Measurements from ENCODE around the gene MAPK8IP2.

Gene MAPK8IP2

GRCh38 chr22:50575426-50575941 lies 25.1 kb upstream of the MAPK8IP2 start:
- no peak for DNase-seq (ENCODE audit: low read depth)

GRCh38 chr22:50576070-50576469 lies 24.5 kb upstream of the MAPK8IP2 start:
- DNase-seq (ENCODE audit: low read depth), result no peak

DNA sequence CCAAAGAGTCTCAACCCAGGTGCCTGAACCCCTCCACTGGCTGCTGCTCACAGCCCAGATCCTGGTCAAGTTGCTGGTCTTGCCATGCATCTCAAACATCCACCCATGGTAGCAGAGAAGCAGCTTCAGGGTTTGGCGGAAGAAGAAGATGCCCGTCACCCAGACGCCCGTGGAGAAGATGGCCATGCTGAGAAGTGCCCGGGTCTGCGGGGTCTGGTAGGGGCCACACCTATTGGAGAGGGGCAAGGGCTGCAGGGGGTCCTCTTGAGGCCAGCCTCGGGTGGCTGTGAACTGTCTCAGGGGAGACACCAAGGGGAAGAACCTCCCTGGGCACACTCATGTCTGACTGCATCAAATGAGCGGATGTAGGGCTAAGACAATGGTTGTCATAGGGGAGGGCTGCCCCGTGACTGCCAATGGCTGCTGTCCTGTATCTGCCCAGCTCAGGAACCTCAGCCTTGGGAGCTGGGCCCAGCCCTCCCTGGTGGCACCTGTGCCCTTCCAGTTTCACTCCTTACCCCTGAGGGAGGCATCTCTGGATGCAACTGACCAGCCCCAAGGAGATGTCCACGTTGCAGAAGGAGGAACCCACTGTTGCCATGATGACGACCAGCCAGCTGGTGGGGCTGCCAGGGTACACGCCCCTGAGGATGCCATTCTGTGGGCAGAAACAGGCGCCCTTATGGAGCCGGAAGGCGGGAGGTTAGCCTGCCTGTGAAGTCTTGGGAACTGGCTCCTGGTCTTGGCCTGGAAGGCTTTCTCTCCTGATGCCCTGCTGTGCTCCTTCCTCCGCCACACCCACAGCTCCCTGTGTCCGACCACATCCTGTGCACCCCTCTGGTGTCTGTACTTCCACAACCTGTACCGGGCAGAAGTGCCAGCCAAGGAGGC lies 23.5 kb upstream of the MAPK8IP2 start:
- DNase-seq (ENCODE audit: low read depth), result no peak

- no peak for DNase-seq (ENCODE audit: low read depth)
Observed at GRCh38 chr22:50577697-50577986, 23.0 kb upstream of the MAPK8IP2 start.

- DNase-seq (ENCODE audit: low read depth), result no peak
Observed at GRCh38 chr22:50577987-50578775, 22.4 kb upstream of the MAPK8IP2 start, which contains the start of gene CPT1B. TSS of gene CPT1B (minus strand) at chr22:50578427. CDS start at chr22:50577915, 512 bp downstream.

DNA sequence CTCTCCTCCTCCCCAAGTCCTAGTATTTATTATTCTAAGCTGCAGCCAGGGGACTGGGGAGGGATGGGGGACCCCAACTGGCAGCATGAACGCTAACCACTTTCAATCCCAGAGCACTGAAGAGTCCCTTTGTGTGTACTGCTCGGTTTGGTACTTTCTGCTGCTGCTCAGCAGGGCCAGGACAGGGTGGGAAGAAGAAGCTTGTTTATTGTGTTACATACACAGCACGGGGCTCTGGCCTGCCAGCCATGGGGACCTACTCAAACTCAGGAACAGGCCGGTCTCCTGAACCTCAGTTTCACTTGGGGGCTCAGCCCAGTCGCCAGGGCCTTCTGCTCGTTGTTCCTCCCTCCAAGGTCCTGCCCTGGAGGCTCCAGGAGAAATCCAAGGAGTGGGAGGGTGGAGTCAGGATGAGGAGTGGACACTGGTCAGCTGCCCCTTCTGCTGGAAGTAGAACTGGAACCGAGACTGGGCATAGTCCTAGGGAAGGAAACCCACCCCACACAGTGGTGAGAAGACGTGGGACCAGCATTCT lies 21.8 kb upstream of the MAPK8IP2 start:
- no peak for DNase-seq (ENCODE audit: low read depth)

GRCh38 chr22:50579752-50580151 lies 20.8 kb upstream of the MAPK8IP2 start:
- DNase-seq (ENCODE audit: low read depth), result no peak

GRCh38 chr22:50581031-50581949 lies 19.3 kb upstream of the MAPK8IP2 start:
- DNase-seq (ENCODE audit: low read depth), result no peak

GRCh38 chr22:50581950-50582492 lies 18.6 kb upstream of the MAPK8IP2 start:
- DNase-seq (ENCODE audit: low read depth), result no peak

- peak; percentile 90 for DNase-seq (ENCODE audit: low read depth)
Observed at GRCh38 chr22:50582493-50583293, 17.9 kb upstream of the MAPK8IP2 start, which contains the start of gene CHKB. TSS of gene CHKB (minus strand) at chr22:50582849. CDS start at chr22:50582781, 68 bp downstream.

GRCh38 chr22:50583294-50583861 lies 17.2 kb upstream of the MAPK8IP2 start:
- no peak for DNase-seq (ENCODE audit: low read depth)

DNA sequence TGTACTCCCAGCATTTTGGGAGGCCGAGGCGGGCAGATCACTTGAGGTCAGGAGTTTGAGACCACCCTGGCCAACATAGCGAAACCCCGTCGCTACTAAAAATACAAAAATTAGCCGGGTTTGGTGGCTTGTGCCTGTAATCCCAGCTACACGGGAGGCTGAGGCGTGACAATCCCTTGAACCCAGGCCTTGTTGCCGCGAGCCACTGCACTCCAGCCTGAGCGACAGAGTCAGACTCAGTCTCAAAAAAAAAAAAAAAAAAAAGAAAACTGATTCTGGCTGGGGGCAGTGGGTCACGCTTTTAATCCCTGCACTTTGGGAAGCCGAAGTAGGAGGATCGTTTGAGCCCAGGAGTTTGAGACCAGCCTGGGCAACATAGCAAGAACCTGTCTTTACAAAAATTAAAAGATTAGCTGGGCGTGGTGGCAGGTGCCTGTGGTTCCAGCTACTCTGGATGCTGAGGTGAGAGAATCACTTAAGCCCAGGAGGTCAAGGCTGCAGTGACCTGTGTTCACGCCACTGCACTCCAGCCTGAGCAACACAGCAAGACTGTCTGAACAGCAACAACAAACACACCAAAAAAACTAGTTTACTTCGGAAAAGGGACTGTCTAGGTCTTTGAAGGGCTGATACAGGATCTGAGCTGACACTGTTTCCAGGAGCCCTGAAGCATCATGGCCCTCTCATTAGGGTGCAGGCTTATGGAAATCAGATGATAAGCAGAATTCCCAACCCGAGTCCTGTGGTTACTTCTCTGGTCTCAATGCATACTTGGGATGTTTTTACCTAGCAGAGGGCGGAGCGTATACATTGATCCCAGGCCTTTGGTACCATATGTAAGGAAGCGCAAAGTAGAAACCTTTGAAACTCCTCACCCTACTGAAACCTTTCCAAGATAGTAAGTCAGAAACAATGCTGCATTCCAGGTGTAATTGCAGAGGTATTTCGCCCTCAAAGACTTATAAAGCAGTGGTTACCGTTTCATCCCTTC lies 16.2 kb upstream of the MAPK8IP2 start:
- no peak for DNase-seq (ENCODE audit: low read depth)

DNA sequence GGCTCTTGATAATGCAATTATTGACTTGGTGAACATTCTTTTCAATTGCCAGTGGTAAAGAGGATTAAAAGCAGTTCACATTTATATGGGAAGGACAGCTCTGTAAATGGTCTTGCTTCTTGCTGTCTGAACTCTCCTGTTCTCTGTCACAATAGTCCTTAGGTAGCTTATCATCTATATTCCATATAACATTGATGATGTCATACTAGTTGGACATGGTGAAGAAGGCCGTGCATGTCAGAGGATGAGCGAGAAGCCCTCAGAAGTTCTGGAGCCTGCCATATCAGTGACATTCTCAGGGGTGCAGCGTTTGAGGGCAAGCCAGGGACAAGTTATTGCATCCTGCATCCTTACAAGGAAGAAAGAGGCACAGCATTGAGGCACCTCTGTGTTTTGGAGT lies 15.4 kb upstream of the MAPK8IP2 start:
- DNase-seq (ENCODE audit: low read depth), result no peak

DNA sequence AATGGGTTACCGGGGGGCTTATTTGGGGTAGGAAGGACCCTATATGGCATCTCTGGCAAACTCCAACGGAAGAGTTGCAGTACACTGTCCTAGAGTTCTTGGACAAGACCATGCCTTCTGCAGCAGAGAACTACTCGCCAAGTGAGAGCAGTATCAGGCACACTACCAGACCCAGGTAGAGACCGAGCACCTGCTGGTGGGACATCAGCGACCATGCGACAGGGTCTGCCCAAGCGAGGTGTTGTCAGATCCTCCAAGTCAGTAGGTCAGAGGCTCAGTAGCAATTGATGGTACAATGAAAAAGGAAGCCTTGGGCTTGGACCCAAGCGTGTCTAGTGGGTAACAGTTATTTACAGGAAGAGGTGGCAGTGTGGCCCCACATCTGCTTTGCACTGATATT lies 14.8 kb upstream of the MAPK8IP2 start:
- no peak for DNase-seq (ENCODE audit: low read depth)

GRCh38 chr22:50586416-50586815 lies 14.2 kb upstream of the MAPK8IP2 start:
- no peak for DNase-seq (ENCODE audit: low read depth)

- no peak for DNase-seq (ENCODE audit: low read depth)
Observed at GRCh38 chr22:50587407-50587806, 13.2 kb upstream of the MAPK8IP2 start.

- no peak for DNase-seq (ENCODE audit: low read depth)
Observed at GRCh38 chr22:50595189-50595588, 5.4 kb upstream of the MAPK8IP2 start.

DNA sequence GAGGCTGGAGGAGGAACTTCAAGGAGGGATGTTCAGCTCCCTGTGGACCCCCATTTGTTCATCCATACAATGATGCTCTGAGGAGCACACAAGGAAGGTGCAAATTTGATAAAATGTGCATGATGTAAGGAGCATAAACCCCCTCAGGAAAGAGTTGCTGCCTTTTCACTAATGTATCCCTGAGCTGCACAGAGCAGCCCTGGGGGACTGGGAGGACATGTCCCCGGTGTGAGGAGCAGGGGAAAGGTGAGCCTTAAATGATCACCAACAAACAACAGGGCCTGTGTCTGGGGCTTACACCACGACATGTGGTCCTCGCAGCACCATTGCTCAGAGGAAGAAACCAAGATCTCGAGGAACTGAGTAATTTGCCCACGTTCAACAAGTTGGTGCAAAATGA lies 3.5 kb upstream of the MAPK8IP2 start:
- no peak for DNase-seq (ENCODE audit: low read depth)

Measured in HS-27A (cell line).